OCI-LY7 (cell line): Measurements from ENCODE around the gene SMYD3. TPM values are rescaled to one million over a fixed set of nuclear protein-coding genes. Genes with fewer than 3 reads are reported as not detected.

Source experiments
- BruUV-seq: library from RNA; stranded (reverse); fragments of 400-500 nt; replicated peaks from 2 replicates; lab custom pipeline; 2021; lab: Mats Ljungman, UMichigan
- CTCF ChIA-PET: fragments of 300-600 bp; sonication (Branson Sonifier 250); formaldehyde crosslinking; loops from one replicate; lab custom pipeline; 2022; ENCODE audit warnings: antibody characterized with exemption; ENCODE audit not compliant: unreplicated experiment; lab: Charles Lee
- POLR2A ChIA-PET: fragments of 300-600 bp; sonication (Branson Sonifier 250); formaldehyde crosslinking; loops from one replicate; lab custom pipeline; 2022; ENCODE audit warnings: antibody characterized with exemption; lab: Charles Lee
- DNase-seq: peaks from one replicate; pipeline ENCODE4 v3.0.0-alpha.2; 2015; ENCODE audit warnings: low spot score
- H2AFZ ChIP-seq: fragments of 200-600 bp; sonication (generic), shearing (Covaris generic); 2 replicates; pipeline ENCODE4 v1.6.1; 2014; ENCODE audit warnings: mild to moderate bottlenecking, antibody characterized with exemption, low read length, moderate library complexity
- H3K27ac ChIP-seq: fragments of 200-600 bp; sonication (generic); 2 replicates; pipeline ENCODE4 v1.5.1; 2014; ENCODE audit warnings: mixed run types, low read depth, mild to moderate bottlenecking, moderate library complexity, low read length, inconsistent platforms; ENCODE audit not compliant: poor library complexity, severe bottlenecking
- H3K36me3 ChIP-seq: fragments of 200-600 bp; sonication (generic); 2 replicates; pipeline ENCODE4 v1.6.1; 2014; ENCODE audit warnings: mild to moderate bottlenecking, antibody characterized with exemption, low read length, moderate library complexity, mixed read lengths; ENCODE audit not compliant: insufficient read depth
- H3K4me1 ChIP-seq: fragments of 200-600 bp; sonication (generic); 2 replicates; pipeline ENCODE4 v1.5.1; 2014; ENCODE audit warnings: mild to moderate bottlenecking, low read length; ENCODE audit not compliant: insufficient read depth, poor library complexity, severe bottlenecking
- H3K4me2 ChIP-seq: fragments of 200-600 bp; sonication (generic); 2 replicates; pipeline ENCODE4 v1.6.1; 2014; ENCODE audit warnings: mild to moderate bottlenecking, low read length
- H3K4me3 ChIP-seq: fragments of 200-600 bp; sonication (generic); 2 replicates; pipeline ENCODE4 v1.5.1; 2014; ENCODE audit warnings: mild to moderate bottlenecking, low read depth, low read length; ENCODE audit not compliant: poor library complexity, severe bottlenecking
- H3K79me2 ChIP-seq: fragments of 200-600 bp; sonication (generic); 2 replicates; pipeline ENCODE4 v1.6.1; 2016; ENCODE audit warnings: low read depth, mild to moderate bottlenecking, low read length, moderate library complexity, mixed read lengths; ENCODE audit not compliant: insufficient read depth
- H3K9me2 ChIP-seq: fragments of 200-600 bp; sonication (generic); 2 replicates; pipeline ENCODE4 v1.6.1; 2016; ENCODE audit warnings: mild to moderate bottlenecking, low read length, mixed read lengths; ENCODE audit not compliant: insufficient read depth
- H3K9me3 ChIP-seq: fragments of 200-600 bp; sonication (generic); 2 replicates; pipeline ENCODE4 v1.6.1; 2014; ENCODE audit warnings: mild to moderate bottlenecking, mixed run types, low read length, mixed read lengths
- H4K20me1 ChIP-seq: fragments of 200-600 bp; sonication (generic); 2 replicates; pipeline ENCODE4 v1.6.1; 2014; ENCODE audit warnings: mild to moderate bottlenecking, antibody characterized with exemption, low read length, moderate library complexity, mixed read lengths; ENCODE audit not compliant: insufficient read depth
- CTCF ChIP-seq: fragments of 200-600 bp; sonication (generic); conservative IDR thresholded peaks from 2 replicates; pipeline ENCODE4 v1.5.1; 2014; ENCODE audit warnings: mild to moderate bottlenecking, antibody characterized with exemption, low read length, moderate library complexity, mixed read lengths
- EZH2phosphoT487 ChIP-seq: fragments of 200-600 bp; sonication (generic); IDR thresholded peaks from 2 replicates; pipeline ENCODE4 v1.6.1; 2018; ENCODE audit warnings: low read depth, borderline replicate concordance, mild to moderate bottlenecking, mixed run types, antibody characterized with exemption, low read length, moderate library complexity, mixed read lengths
- intact Hi-C: fragments of 100-400 bp; cut with micrococcal nuclease; formaldehyde crosslinking; loops from one replicate; pipeline ENCODE4 v1.10.0; 2022; ENCODE audit not compliant: unreplicated experiment
- total RNA-seq, 2 experiments: library from RNA; depleted of rRNA in 1 of 2; stranded (reverse); fragments of >200 nt in 1 of 2; shearing (Covaris generic) in 1 of 2; gene quantifications; 2 replicates each; pipeline ENCODE4 v1.2.3, GENCODE V29; 2014 to 2022

The SMYD3 gene
- total RNA-seq, 2 experiments from 2014 or later = 28.9 to 34.5 TPM

- no peaks in the 10 kb centered on the region for H3K36me3 ChIP-seq
- no peaks in the 10 kb centered on the region for H3K79me2 ChIP-seq
- H3K4me2 ChIP-seq = no peak overlapping the region
- H3K9me3 ChIP-seq = no peaks in the 10 kb centered on the region
- no peak overlapping the region for H3K4me3 ChIP-seq
- H2AFZ ChIP-seq = no peak overlapping the region
- ChIA-PET POLR2A (no interaction called here), CTCF (no interaction called here)
- BruUV-seq = no TSS peak
- no peaks in the 10 kb centered on the region for H4K20me1 ChIP-seq
- no peaks in the 10 kb centered on the region for H3K9me2 ChIP-seq
- no peak for DNase-seq
- H3K27ac ChIP-seq = no peak overlapping the region
- no peaks in the 10 kb centered on the region for H3K4me1 ChIP-seq
- TF ChIP-seq CTCF = no peak
- intact Hi-C loops = no loop called here
Observed at GRCh38 chr1:245901565-245901964, 605.5 kb downstream of the SMYD3 start.

GRCh38 chr1:245901037-245901436 lies 606.0 kb downstream of the SMYD3 start:
- no peaks in the 10 kb centered on the region for H3K4me1 ChIP-seq
- H3K4me2 ChIP-seq = no peak overlapping the region
- intact Hi-C loops = no loop called here
- H3K27ac ChIP-seq = no peak overlapping the region
- no peak for TF ChIP-seq EZH2phosphoT487
- no peak for TF ChIP-seq CTCF
- DNase-seq = peak; percentile 3
- ChIA-PET POLR2A (no interaction called here), CTCF (no interaction called here)
- no peaks in the 10 kb centered on the region for H3K79me2 ChIP-seq
- H3K36me3 ChIP-seq = no peaks in the 10 kb centered on the region
- H3K9me3 ChIP-seq = no peaks in the 10 kb centered on the region
- no TSS peak for BruUV-seq
- no peaks in the 10 kb centered on the region for H3K9me2 ChIP-seq
- no peak overlapping the region for H3K4me3 ChIP-seq
- no peaks in the 10 kb centered on the region for H4K20me1 ChIP-seq
- no peak overlapping the region for H2AFZ ChIP-seq

GRCh38 chr1:245898581-245898980 lies 608.5 kb downstream of the SMYD3 start:
- H3K9me3 ChIP-seq = no peaks in the 10 kb centered on the region
- H4K20me1 ChIP-seq = no peaks in the 10 kb centered on the region
- H3K36me3 ChIP-seq = no peaks in the 10 kb centered on the region
- no peaks in the 10 kb centered on the region for H3K4me1 ChIP-seq
- ChIA-PET CTCF (no interaction called here), POLR2A (interaction anchor here (0.5 to 0.6 kb wide), 2 partner anchors 26 to 94 kb away, joined by 3 to 4 read pairs; no protein-coding TSS in a partner anchor)
- no peak overlapping the region for H3K4me2 ChIP-seq
- no TSS peak for BruUV-seq
- no peaks in the 10 kb centered on the region for H3K9me2 ChIP-seq
- no peak for DNase-seq
- intact Hi-C loops = no loop called here
- H3K27ac ChIP-seq = no peak overlapping the region
- H3K79me2 ChIP-seq = no peaks in the 10 kb centered on the region
- no peak overlapping the region for H2AFZ ChIP-seq
- TF ChIP-seq EZH2phosphoT487 = no peak
- no peak for TF ChIP-seq CTCF
- H3K4me3 ChIP-seq = no peak overlapping the region
